HCT116 (cell line): ENCODE measurements around the gene XDH. TPM values are rescaled to one million over a fixed set of nuclear protein-coding genes. Genes with fewer than 3 reads are reported as not detected.

Source experiments
- ATAC-seq: fragments of 200-7000 bp; cut with Tn5 transposase; 2 replicates; pipeline ENCODE4 v1.9.1; 2020; ENCODE audit warnings: mild to moderate bottlenecking, moderate library complexity
- BruUV-seq: library from RNA; stranded (reverse); fragments of 400-500 nt; replicated peaks from 2 replicates; lab custom pipeline; 2021; lab: Mats Ljungman, UMichigan
- CTCF ChIA-PET: fragments of 300-600 bp; sonication (Branson Sonifier 250); formaldehyde crosslinking; loops from one replicate; lab custom pipeline; 2021; ENCODE audit warnings: antibody characterized with exemption; lab: Charles Lee
- POLR2A ChIA-PET: fragments of 300-600, 350-600 bp; sonication (Branson Sonifier 250); formaldehyde crosslinking; loops from one replicate; lab custom pipeline; 2021; ENCODE audit warnings: antibody characterized with exemption; lab: Charles Lee
- RAD21 ChIA-PET, 2 experiments: fragments of 300-600 bp; sonication (Branson Sonifier 250); formaldehyde crosslinking; loops; one replicate each; lab custom pipeline; 2023; ENCODE audit warnings: low total read pairs in 2 of 2; ENCODE audit not compliant: uncharacterized antibody in 2 of 2, unreplicated experiment in 2 of 2, low non-redundant PET in 1 of 2; lab: Charles Lee
- DNase-seq: peaks from one replicate; pipeline ENCODE4 v3.0.0-alpha.2; 2010; ENCODE audit warnings: low read depth, low spot score
- H2AFZ ChIP-seq: fragments of 200-600 bp; shearing (Covaris generic), sonication (generic); 2 replicates; pipeline ENCODE4 v1.6.1; 2017; ENCODE audit warnings: low read depth, mixed run types, mixed read lengths, antibody characterized with exemption, low read length; ENCODE audit not compliant: poor library complexity, severe bottlenecking
- H3K27ac ChIP-seq: 2 replicates; pipeline ENCODE4 v1.5.1; 2012; ENCODE audit warnings: low read depth, low read length
- H3K27me3 ChIP-seq: fragments of 200-600 bp; sonication (generic); 2 replicates; pipeline ENCODE4 v1.6.1; 2016; ENCODE audit warnings: mixed run types, low read length, mixed read lengths; ENCODE audit not compliant: insufficient read depth
- H3K36me3 ChIP-seq, 2 experiments: fragments of 200-500 bp in 1 of 2; fragments of 200-600 bp in 1 of 2; sonication (Bioruptor generic) in 1 of 2; sonication (generic) in 1 of 2; 2 replicates each; pipeline versions ENCODE4 v1.5.1 to v1.6.1; 2014 to 2016; ENCODE audit warnings: low read length in 2 of 2, inconsistent platforms in 1 of 2, mixed read lengths in 1 of 2, mixed run types in 1 of 2; ENCODE audit not compliant: insufficient read depth in 2 of 2, control insufficient read depth in 1 of 2
- H3K4me1 ChIP-seq, 2 experiments: fragments of 200-600 bp in 1 of 2; sonication (generic) in 1 of 2; 2 replicates each; pipeline versions ENCODE4 v1.5.1 to v1.6.1; 2012 to 2017; ENCODE audit warnings: low read length in 2 of 2, inconsistent platforms in 1 of 2, mild to moderate bottlenecking in 1 of 2, mixed read lengths in 1 of 2, mixed run types in 1 of 2, moderate library complexity in 1 of 2; ENCODE audit not compliant: insufficient read depth in 2 of 2, control insufficient read depth in 1 of 2
- H3K4me2 ChIP-seq: fragments of 200-600 bp; sonication (generic); 2 replicates; pipeline ENCODE4 v1.6.1; 2017; ENCODE audit warnings: mixed run types, low read length, mixed read lengths
- H3K4me3 ChIP-seq, 2 experiments: fragments of 200-600 bp in 1 of 2; sonication (generic) in 1 of 2; replicated peaks in 1 of 2; 2 replicates each; pipeline ENCODE4 v1.5.1; 2011 to 2016; ENCODE audit warnings: low read length in 2 of 2, control low read depth in 1 of 2, low read depth in 1 of 2, mild to moderate bottlenecking in 1 of 2, mixed read lengths in 1 of 2, mixed run types in 1 of 2
- H3K79me2 ChIP-seq: fragments of 200-600 bp; sonication (generic); 2 replicates; pipeline ENCODE4 v1.6.1; 2017; ENCODE audit warnings: mild to moderate bottlenecking, mixed run types, low read length, moderate library complexity, mixed read lengths; ENCODE audit not compliant: insufficient read depth
- H3K9ac ChIP-seq: fragments of 200-600 bp; sonication (generic); 2 replicates; pipeline ENCODE4 v1.6.1; 2016; ENCODE audit warnings: low read length, mixed read lengths
- H3K9me2 ChIP-seq: fragments of 200-600 bp; sonication (generic), shearing (Covaris generic); 2 replicates; pipeline ENCODE4 v1.6.1; 2017; ENCODE audit warnings: mixed run types, mild to moderate bottlenecking, moderate library complexity; ENCODE audit not compliant: insufficient read depth
- H3K9me3 ChIP-seq, 2 experiments: fragments of 200-500 bp in 1 of 2; fragments of 200-600 bp in 1 of 2; sonication (Bioruptor generic) in 1 of 2; sonication (generic) in 1 of 2; 2 replicates each; pipeline ENCODE4 v1.6.1; 2014 to 2017; ENCODE audit warnings: low read length in 2 of 2, mixed read lengths in 2 of 2, inconsistent platforms in 1 of 2, low read depth in 1 of 2, mild to moderate bottlenecking in 1 of 2, mixed run types in 1 of 2, moderate library complexity in 1 of 2; ENCODE audit not compliant: control insufficient read depth in 1 of 2, insufficient read depth in 1 of 2
- H4K20me1 ChIP-seq: fragments of 200-600 bp; sonication (generic), shearing (Covaris generic); 2 replicates; pipeline ENCODE4 v1.6.1; 2017; ENCODE audit warnings: mixed run types, mild to moderate bottlenecking, moderate library complexity; ENCODE audit not compliant: insufficient read depth
- ATF3 ChIP-seq: IDR thresholded peaks from 2 replicates; pipeline ENCODE4 v1.6.1; 2012
- CBX3 ChIP-seq: IDR thresholded peaks from 2 replicates; pipeline ENCODE4 v1.6.1; 2012; ENCODE audit warnings: low read depth
- CEBPB ChIP-seq: IDR thresholded peaks from 2 replicates; pipeline ENCODE4 v1.6.1; 2012; ENCODE audit warnings: low read depth
- EGR1 ChIP-seq: IDR thresholded peaks from 2 replicates; pipeline ENCODE4 v1.6.1; 2012; ENCODE audit warnings: low read depth
- ELF1 ChIP-seq: IDR thresholded peaks from 2 replicates; pipeline ENCODE4 v1.6.1; 2012; ENCODE audit warnings: low read depth, borderline replicate concordance
- EZH2 ChIP-seq: fragments of 200-600 bp; sonication (generic); IDR thresholded peaks from 2 replicates; pipeline ENCODE4 v1.6.1; 2017; ENCODE audit warnings: antibody characterized with exemption, mixed run types
- EZH2phosphoT487 ChIP-seq: fragments of 200-600 bp; IDR thresholded peaks from 2 replicates; pipeline ENCODE4 v1.6.1; 2018; ENCODE audit warnings: antibody characterized with exemption, borderline replicate concordance
- FOSL1 ChIP-seq: IDR thresholded peaks from 2 replicates; pipeline ENCODE4 v1.6.1; 2012; ENCODE audit warnings: low read depth
- JUND ChIP-seq: IDR thresholded peaks from 2 replicates; pipeline ENCODE4 v1.6.1; 2012
- POLR2A ChIP-seq: IDR thresholded peaks from 2 replicates; pipeline ENCODE4 v1.7.0; 2011; ENCODE audit warnings: borderline replicate concordance; ENCODE audit not compliant: insufficient read depth, insufficient read length; ENCODE audit errors: extremely low read depth
- POLR2AphosphoS5 ChIP-seq: IDR thresholded peaks from 2 replicates; pipeline ENCODE4 v1.6.1; 2011; ENCODE audit warnings: mild to moderate bottlenecking, low read depth, low read length, moderate library complexity
- RAD21 ChIP-seq: IDR thresholded peaks from 2 replicates; pipeline ENCODE4 v1.6.1; 2012; ENCODE audit warnings: low read depth, mild to moderate bottlenecking
- REST ChIP-seq: IDR thresholded peaks from 2 replicates; pipeline ENCODE4 v1.6.1; 2012; ENCODE audit warnings: low read depth
- SIN3A ChIP-seq: IDR thresholded peaks from 2 replicates; pipeline ENCODE4 v1.6.1; 2012; ENCODE audit warnings: low read depth
- SP1 ChIP-seq: IDR thresholded peaks from 2 replicates; pipeline ENCODE4 v1.6.1; 2012; ENCODE audit warnings: low read depth
- SRF ChIP-seq: IDR thresholded peaks from 2 replicates; pipeline ENCODE4 v1.6.1; 2012; ENCODE audit warnings: low read depth
- TCF7L2 ChIP-seq: IDR thresholded peaks from 2 replicates; pipeline ENCODE4 v1.7.0; 2011; ENCODE audit warnings: borderline replicate concordance, inconsistent platforms; ENCODE audit not compliant: insufficient read depth, insufficient read length; ENCODE audit errors: extremely low read depth
- YY1 ChIP-seq: IDR thresholded peaks from 2 replicates; pipeline ENCODE4 v1.6.1; 2011; ENCODE audit warnings: low read length, low read depth, moderate library complexity, mild to moderate bottlenecking; ENCODE audit not compliant: insufficient replicate concordance; ENCODE audit errors: extremely low read depth
- ZFX ChIP-seq: fragments of 450-650 bp; IDR thresholded peaks from 2 replicates; pipeline ENCODE4 v1.6.1; 2017
- ZNF274 ChIP-seq: fragments of 200-500 bp; sonication (Bioruptor generic); IDR thresholded peaks from 2 replicates; pipeline ENCODE4 v1.6.1; 2014; ENCODE audit warnings: mild to moderate bottlenecking, low read depth, low read length, inconsistent platforms
- intact Hi-C: fragments of 100-400 bp; cut with micrococcal nuclease; formaldehyde crosslinking; loops from 2 replicates; pipeline ENCODE4 v1.10.0; 2022
- total RNA-seq: library from RNA; stranded (reverse); gene quantifications from one replicate; pipeline ENCODE4 v1.2.1, GENCODE V29; 2021; ENCODE audit not compliant: unreplicated experiment
- TF ChIP-seq, protein P1 (sequence below), 3 experiments: fragments of 200-600 bp in 1 of 3; sonication (generic) in 1 of 3; IDR thresholded peaks in 2 of 3; conservative IDR thresholded peaks in 1 of 3; 2 replicates each; pipeline ENCODE4 v1.5.1; 2012 to 2017; ENCODE audit warnings: low read depth in 2 of 3, low read length in 2 of 3, antibody characterized with exemption in 1 of 3, borderline replicate concordance in 1 of 3, control low read depth in 1 of 3, mild to moderate bottlenecking in 1 of 3, mixed read lengths in 1 of 3, mixed run types in 1 of 3, moderate library complexity in 1 of 3; ENCODE audit not compliant: insufficient read depth in 1 of 3
- TF ChIP-seq, protein P2 (sequence below): IDR thresholded peaks from 2 replicates; pipeline ENCODE4 v1.6.1; 2012

XDH gene
- total RNA-seq, 1 experiment from 2014 or later: 0.15 TPM

DNA sequence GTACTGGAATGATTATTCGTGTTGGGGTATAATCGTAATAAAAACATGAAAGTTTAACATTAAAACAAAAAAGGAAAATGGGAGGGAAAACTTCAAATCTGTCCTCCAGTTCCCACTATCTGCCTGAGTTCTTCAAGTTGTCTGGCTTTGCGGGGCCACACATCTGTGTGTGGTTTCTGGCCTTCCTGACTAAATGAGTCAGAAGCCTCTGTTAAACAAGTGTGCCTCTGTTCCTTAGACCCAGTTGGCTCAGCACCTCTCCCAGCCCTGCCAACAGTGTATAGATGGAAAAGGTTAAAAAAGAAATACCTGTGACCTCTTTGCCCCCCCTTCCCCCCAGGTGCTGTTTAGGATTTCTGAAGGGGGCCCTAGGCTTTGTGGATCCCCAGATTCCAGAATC lies 30.2 kb downstream of the XDH start:
- Histone ChIP-seq H3K4me1 (peaks cover 2 to 28% of the 10 kb centered on the region in 2 experiments; a peak in 3 of 4 replicates), H3K79me2 (no peaks in the 10 kb centered on the region), H3K36me3 (no peaks in the 10 kb centered on the region), H3K4me3 (no peak overlapping the region), H3K4me2 (peak overlapping the region; percentile 47), H3K9me3 (no peaks in the 10 kb centered on the region), H3K9me2 (no peaks in the 10 kb centered on the region), H3K27ac (peak overlapping the region; percentile 31; the same call in 1 of the 2 replicates), H3K27me3 (no peaks in the 10 kb centered on the region; the same call in 1 of the 2 replicates), H4K20me1 (no peaks in the 10 kb centered on the region), H3K9ac (no peak overlapping the region; the same call in 1 of the 2 replicates), H2AFZ (no peak overlapping the region)
- DNase-seq (peak; percentile 51), ATAC-seq (peak; percentile 82)
- ChIA-PET CTCF (no interaction called here), POLR2A (no interaction called here), RAD21 (no interaction called here)
- no TSS peak for BruUV-seq
- intact Hi-C loops: no loop called here
- no peak for TF ChIP-seq POLR2AphosphoS5
- no peak for TF ChIP-seq SIN3A
- TF ChIP-seq, protein P1, sequence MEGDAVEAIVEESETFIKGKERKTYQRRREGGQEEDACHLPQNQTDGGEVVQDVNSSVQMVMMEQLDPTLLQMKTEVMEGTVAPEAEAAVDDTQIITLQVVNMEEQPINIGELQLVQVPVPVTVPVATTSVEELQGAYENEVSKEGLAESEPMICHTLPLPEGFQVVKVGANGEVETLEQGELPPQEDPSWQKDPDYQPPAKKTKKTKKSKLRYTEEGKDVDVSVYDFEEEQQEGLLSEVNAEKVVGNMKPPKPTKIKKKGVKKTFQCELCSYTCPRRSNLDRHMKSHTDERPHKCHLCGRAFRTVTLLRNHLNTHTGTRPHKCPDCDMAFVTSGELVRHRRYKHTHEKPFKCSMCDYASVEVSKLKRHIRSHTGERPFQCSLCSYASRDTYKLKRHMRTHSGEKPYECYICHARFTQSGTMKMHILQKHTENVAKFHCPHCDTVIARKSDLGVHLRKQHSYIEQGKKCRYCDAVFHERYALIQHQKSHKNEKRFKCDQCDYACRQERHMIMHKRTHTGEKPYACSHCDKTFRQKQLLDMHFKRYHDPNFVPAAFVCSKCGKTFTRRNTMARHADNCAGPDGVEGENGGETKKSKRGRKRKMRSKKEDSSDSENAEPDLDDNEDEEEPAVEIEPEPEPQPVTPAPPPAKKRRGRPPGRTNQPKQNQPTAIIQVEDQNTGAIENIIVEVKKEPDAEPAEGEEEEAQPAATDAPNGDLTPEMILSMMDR (IDR thresholded peaks at IDR 0.05 in 2 of 3, conservative IDR thresholded peaks at IDR 0.05 in 1 of 3; ENCODE audit: borderline replicate concordance in 1 of 3, insufficient read depth in 1 of 3, low read depth in 2 of 3, low read length in 2 of 3): no peak
- peak; percentile 13; the same call in 1 of the 2 replicates for TF ChIP-seq RAD21
- TF ChIP-seq REST: no peak
- TF ChIP-seq JUND: no peak
- TF ChIP-seq ATF3: no peak
- TF ChIP-seq SRF: no peak
- no peak for TF ChIP-seq EZH2phosphoT487
- peak; percentile 40; the same call in 1 of the 2 replicates for TF ChIP-seq FOSL1
- no peak for TF ChIP-seq ZFX
- TF ChIP-seq EZH2: no peak
- TF ChIP-seq TCF7L2: no peak
- TF ChIP-seq SP1: no peak
- TF ChIP-seq CBX3: peak; percentile 52; the same call in 1 of the 2 replicates
- TF ChIP-seq POLR2A: no peak
- no peak for TF ChIP-seq EGR1
- TF ChIP-seq YY1: no peak
- TF ChIP-seq ELF1: no peak
- TF ChIP-seq, protein P2, sequence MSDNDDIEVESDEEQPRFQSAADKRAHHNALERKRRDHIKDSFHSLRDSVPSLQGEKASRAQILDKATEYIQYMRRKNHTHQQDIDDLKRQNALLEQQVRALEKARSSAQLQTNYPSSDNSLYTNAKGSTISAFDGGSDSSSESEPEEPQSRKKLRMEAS: peak; percentile 40; the same call in 1 of the 2 replicates
- no peak for TF ChIP-seq CEBPB
- TF ChIP-seq ZNF274: no peak
